Inflammatory macrophage treated with lipopolysaccharide for 1 hour (primary cell): ENCODE measurements around the gene CNKSR3.

Source experiments
- DNase-seq, 2 donors: peaks; one replicate each; pipeline ENCODE4 v3.0.0-alpha.2; 2020 to 2022

CNKSR3 gene

DNA sequence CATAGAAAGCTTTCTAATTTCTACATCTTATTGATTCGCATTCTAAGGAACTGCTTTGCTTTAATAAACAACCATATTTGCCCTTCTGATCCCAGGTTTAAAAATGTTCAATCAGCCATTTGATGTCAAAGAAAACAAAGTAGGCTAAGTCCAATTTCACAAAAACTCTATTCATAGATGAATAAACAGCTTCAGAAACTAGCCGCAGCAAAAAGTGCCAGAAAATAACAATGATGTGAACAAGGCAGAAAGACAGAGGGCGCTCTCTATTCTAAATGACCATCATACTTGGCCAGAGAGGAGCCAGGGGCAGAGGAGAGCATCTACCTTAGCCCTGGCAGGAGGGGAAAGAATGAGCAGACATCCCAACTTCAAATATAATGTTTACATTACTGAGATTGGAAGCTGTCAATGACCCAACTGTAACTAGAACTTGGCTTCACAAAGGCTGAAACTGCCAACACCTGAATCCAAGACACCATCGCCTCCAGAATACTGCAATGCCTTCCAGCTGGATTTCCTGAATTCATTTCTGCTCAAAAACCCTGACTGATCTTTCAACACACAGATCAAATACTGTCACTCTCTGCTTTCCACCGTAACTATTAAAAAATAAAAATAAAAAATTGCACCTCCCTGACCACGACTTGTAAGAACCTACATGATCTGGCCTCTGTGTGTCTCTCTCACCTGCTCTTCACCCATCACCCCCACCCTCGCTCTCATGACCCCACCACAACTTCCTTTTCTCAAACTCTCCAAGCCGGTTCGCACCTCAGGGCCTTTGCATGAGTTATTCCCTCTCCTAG, 9.5 kb downstream of the CNKSR3 start:
- no peak for DNase-seq

DNA sequence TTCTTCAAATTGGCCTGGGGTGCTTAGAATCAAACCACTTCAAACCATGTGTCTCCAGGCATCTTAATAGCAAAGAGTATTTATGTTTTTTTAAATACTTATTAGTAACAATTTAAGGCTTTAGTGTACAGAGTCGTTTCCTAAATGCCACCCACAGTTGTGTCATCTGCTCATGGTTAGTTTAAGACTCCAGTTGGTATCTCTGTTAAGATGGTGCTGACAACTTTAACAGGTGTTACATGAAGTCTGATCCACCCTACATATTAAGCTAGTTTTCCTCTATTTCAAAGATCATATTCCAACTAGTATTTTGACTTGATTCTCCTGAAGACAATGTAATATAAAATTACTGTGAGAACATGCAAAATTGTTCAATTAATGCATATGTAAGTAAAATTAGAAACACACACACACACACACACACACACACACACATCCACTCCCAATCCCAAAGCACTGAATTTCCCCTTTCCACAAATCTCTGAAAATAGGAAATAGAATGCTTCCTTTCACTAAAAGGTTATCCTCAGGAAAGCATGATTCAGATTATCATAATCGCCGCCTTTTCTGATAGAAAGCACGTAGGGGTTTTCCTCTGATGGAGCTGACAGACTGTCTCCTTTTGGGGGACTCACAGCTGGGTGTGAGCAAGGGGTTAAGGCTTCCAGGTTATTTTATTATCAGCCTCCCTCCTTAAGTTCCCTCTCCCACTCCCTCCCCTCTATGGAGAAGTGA, 10.5 kb downstream of the CNKSR3 start:
- DNase-seq, result no peak

DNA sequence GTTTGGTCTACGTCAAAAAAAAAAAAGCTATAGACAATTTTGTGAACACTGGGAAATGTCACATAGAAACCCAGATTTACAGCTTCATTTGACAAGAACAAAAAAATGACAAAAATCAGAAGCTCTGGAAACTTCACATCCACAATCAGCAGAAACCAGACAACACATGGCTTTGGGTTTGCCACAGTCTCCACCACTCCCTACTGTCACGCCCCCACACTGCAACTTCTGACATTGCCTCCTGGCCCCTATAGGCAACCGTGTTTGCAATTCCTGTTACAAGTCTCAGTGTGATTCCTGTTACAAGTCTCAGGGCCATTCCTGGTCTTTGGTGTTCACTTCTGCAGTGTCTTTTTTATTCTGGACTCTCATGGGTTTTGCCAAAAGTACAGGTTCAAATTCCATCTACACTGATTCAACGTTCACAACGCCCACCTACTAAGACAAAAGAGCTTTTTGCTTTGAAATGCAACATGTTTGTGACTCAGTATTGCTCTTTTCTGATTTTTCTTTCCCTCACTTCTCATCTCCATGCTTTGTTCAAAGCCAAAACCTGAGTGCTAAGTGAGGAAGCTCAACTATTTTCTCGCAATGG, 12.0 kb downstream of the CNKSR3 start:
- no peak for DNase-seq

DNA sequence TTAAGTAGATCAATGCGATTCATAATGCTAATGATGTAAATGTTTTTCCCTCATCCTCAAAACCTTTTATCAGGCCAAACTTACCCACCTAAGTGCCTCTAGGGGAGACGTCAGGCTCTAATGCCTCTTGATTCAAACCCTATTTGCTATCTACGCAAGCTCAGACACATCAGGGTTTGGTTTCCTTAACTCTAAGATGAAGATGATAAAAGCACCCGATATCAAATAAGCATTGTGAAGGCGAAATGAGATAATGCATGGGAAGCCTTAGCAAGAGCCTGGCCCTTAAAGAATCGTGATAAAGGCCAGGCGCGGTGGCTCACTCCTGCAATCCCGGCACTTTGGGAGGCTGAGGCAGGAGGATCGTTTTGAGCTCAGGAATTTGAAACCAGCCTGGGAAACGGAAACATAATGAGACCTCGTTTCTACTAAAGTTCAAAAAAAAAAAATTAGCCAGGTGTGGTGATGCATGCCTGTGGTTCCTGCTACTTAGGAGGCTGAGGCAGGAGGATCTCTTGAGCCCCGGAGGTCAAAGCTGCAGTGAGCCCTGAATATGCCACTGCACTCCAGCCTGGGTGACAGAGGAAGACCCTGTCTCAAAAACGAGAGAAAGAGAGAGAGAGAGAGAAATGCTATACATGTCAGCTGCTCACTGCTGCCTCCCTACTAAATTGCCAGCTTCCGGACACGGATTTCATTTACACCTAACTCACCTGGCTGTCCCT, 13.5 kb downstream of the CNKSR3 start:
- DNase-seq, result no peak

DNA sequence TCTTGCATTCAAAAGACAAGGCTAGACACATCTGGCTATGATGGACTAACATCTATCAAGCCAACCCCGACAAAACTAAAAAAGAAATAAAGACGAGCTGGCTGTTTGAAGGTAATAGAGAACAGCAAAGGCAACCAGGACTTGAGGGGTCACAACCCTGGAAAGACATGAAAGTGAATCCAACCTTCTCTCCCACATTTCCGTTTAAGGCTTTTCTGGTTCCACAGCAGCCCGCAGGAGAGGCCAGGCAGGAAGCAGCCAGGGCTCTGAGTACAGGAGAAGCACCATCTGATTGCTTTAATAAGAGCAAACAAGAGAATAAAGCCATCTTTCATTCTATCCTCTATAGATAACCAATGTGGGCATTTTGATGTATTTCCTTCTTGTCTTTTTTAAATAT, 14.3 kb downstream of the CNKSR3 start:
- no peak for DNase-seq

DNA sequence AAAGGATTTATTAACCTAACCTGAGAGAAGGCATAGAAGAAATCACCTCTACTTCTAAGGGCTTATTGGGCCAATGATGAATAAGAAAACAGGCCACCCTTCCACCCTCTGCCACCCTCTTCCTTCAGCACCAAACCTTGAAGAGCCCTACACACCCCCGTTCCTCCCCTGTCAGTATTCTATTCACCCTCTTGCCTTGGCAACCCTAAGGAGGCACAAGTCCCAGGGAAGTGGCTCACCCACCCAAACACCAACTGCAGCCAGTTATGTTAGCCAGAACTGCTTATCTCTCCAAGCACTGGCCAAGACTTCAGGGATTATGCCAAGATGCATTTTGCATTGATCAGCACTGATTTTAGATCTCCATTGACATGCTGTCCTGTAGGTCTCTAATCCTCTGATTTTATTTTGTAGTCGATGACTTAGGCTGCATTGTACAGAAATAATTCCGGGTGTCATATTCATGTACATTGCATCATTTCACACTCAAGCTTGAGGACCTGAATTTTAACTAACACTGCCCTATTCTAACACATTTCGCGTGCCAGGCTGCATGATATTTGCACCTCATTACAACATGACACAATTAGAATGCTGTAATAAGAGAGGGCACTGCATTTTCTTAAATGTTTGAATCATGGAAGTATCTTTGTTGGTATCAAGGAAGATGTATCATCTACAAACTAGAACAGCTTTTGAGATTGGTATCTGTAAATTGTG, 15.7 kb downstream of the CNKSR3 start:
- no peak for DNase-seq

- no peak for DNase-seq
These were observed 18.7 kb downstream of the CNKSR3 start for GRCh38 chr6:154491567-154492470.

- no peak for DNase-seq
These were observed 20.7 kb downstream of the CNKSR3 start for GRCh38 chr6:154489822-154490221.

GRCh38 chr6:154488802-154489437, 21.6 kb downstream of the CNKSR3 start:
- no peak for DNase-seq

DNA sequence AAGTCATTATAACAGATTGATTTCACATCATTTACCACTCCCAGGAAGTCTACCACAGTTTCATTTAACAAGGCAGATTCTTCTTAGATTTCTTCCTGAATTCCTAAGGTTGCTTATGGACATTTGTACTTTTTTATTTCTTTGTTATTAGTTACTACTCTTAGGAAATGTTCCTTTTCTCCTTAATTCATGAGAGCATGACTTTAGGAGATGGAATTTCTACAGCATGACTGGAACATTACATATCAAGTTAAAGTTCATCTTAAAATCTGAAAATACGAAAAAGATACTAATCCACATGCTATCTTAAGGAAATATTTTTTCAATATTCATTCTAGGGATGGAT, 22.3 kb downstream of the CNKSR3 start:
- DNase-seq, result no peak

GRCh38 chr6:154487367-154488247, 22.9 kb downstream of the CNKSR3 start:
- peak; percentile 26 to 43 for DNase-seq

DNA sequence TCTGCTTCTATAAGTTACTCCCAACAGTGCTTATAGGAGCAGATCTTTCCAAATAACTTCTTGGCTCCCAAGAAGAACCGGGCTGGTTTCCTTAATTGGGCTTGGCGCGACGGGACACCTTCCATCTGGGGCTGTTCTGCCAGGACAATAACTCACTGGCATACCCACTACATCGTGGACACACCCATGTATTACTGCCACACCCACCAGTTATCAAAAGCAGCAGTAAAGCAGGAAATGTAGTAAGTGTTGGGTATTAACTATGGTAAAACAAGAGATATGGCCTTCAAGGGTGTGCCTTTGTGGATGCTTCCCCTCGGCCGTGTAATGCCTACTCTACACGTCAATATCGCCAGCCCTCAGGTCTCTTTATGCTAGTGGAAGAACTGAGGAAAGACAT, 24.7 kb downstream of the CNKSR3 start:
- DNase-seq, result no peak

DNA sequence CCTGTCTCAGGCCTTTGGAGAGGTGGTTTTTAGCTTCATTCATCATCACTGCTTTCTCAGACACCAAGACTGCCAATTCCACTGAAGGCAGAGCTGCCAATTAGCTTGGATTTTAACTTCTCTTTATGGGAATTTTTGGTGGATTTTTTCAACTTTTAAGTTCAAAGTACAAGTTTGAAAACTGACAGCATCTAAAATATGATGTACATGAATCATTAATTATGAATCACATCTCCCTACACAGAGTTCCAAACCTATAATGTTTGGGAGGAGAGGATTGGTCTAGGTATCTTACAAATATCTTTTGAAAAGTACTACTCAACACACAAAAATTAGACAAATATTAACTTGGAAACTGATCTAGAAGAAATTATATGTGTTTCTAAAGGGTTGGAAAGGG, 25.5 kb downstream of the CNKSR3 start:
- no peak for DNase-seq

DNA sequence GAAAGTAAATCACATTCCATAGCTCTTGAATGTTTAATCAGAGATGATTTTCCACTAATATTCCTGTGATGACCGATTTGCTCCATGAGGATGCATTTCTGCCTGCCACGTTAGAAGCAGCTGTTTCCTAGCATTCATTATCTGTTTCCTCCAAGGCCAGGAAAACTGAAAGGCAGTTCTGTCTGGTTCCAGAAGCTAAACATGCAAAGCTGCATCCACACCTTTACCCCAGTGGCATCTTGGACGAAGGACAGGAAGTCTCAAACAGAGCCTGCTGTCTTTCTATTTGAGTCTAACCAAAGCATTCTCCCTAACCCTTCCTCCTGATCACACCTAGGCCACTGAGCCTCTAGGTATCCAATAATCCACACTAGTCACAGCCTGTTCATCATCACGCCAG, 27.6 kb downstream of the CNKSR3 start:
- no peak for DNase-seq

DNA sequence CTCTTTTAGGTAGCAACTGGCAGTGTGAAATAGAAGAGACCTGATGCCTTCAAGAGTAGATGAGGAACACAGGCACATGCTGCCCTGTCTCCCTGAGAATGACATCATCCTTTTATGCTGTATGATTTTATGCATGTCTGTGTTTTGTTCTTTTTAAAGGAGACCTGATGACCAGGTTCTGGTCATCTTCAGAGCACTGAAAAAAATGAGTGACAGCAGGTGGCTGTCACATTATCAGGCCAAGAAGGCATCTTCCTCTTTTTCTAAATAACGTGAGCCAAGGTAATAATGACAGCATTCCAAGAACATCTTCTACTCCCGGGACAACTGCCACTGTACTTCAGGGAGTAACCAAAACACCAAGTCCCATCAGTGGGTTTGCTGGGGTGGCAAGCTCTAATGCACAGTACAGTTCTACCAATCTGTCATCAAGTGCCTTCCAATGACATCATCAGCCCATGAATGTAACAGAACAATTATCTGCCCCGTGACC, 28.9 kb downstream of the CNKSR3 start:
- peak in 1 of 2 donors; percentile 44 for DNase-seq

- DNase-seq, result no peak
These were observed 30.5 kb downstream of the CNKSR3 start for GRCh38 chr6:154479771-154480639.

- DNase-seq, result no peak
These were observed 31.1 kb downstream of the CNKSR3 start for GRCh38 chr6:154479351-154479769.

GRCh38 chr6:154478701-154479060, 31.8 kb downstream of the CNKSR3 start:
- DNase-seq, result no peak
